Mucosa of descending colon (tissue), 3 donors: ENCODE measurements around the gene FAM234A. TPM values are rescaled to one million over a fixed set of nuclear protein-coding genes. Genes with fewer than 3 reads are reported as not detected.

Source experiments
- ATAC-seq: fragments of 200-7000 bp; cut with Tn5 transposase; one replicate; pipeline ENCODE4 v1.9.1; 2020; ENCODE audit warnings: mild to moderate bottlenecking, moderate library complexity
- DNase-seq, 3 donors: peaks; one replicate each; pipeline ENCODE4 v3.0.0-alpha.2; 2020
- H3K36me3 ChIP-seq: fragments of 200-600 bp; one replicate; pipeline ENCODE4 v1.8.0; 2021; ENCODE audit warnings: low read depth, mild to moderate bottlenecking
- H3K4me1 ChIP-seq: fragments of 200-600 bp; one replicate; pipeline ENCODE4 v1.8.0; 2021; ENCODE audit warnings: low read depth, mild to moderate bottlenecking
- H3K4me3 ChIP-seq: fragments of 200-600 bp; one replicate; pipeline ENCODE4 v1.8.0; 2021; ENCODE audit warnings: mild to moderate bottlenecking
- H3K9me3 ChIP-seq: fragments of 200-600 bp; one replicate; pipeline ENCODE4 v1.8.0; 2021; ENCODE audit warnings: mild to moderate bottlenecking
- intact Hi-C, 2 donors: fragments of 100-400 bp; cut with DNase I in 1 of 2; cut with micrococcal nuclease in 1 of 2; formaldehyde crosslinking; loops; one replicate each; pipeline versions ENCODE4 v1.11.0 to v1.11.1; 2022; cut with DNase I, micrococcal nuclease
- long read RNA-seq, 2 donors: library from polyadenylated mRNA; unstranded; transcript quantifications; one replicate each; pipeline ENCODE4 v2.0.0, GENCODE V29; 2019 to 2021
- total RNA-seq, 3 donors: library from RNA; stranded (reverse); fragmentation: NEBNext Ultra II Directional in 2 of 3; extraction: Animal tissue kit (Norgen Biotek cat#: 25700) in 2 of 3; gene quantifications; one replicate each; pipeline versions ENCODE4 v1.2.1 to v1.2.4, GENCODE V29; 2021 to 2023
- TF ChIP-seq, protein P1 (sequence below): fragments of 200-600 bp; IDR thresholded peaks from one replicate; pipeline ENCODE4 v1.8.0; 2022; ENCODE audit warnings: antibody characterized with exemption, mild to moderate bottlenecking
- donor health status: DM: no; HTN: no; CAD: no; lungs with moderate emphysema.
- donor health status: DM: no; HTN: no; CAD: no.
- donor health status: DM: no; HTN: yes; CAD: no.

FAM234A gene, protein sequence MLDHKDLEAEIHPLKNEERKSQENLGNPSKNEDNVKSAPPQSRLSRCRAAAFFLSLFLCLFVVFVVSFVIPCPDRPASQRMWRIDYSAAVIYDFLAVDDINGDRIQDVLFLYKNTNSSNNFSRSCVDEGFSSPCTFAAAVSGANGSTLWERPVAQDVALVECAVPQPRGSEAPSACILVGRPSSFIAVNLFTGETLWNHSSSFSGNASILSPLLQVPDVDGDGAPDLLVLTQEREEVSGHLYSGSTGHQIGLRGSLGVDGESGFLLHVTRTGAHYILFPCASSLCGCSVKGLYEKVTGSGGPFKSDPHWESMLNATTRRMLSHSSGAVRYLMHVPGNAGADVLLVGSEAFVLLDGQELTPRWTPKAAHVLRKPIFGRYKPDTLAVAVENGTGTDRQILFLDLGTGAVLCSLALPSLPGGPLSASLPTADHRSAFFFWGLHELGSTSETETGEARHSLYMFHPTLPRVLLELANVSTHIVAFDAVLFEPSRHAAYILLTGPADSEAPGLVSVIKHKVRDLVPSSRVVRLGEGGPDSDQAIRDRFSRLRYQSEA
- total RNA-seq = 100 to 1,000 TPM in 1 of 3 donors, 10 to 100 TPM in 2; 87.1 to 129 (median 99.1) TPM
- long read RNA-seq, donor 1, transcript FAM234A-203 (13 exons, 3,213 nt) = major isoform, 75 of 163 reads
- long read RNA-seq, donor 1, partial matches to known transcripts = 54 of 163 reads
- long read RNA-seq, donor 1, other reads (novel, unspliced or antisense) = 34 of 163 reads
- long read RNA-seq, donor 2, transcript FAM234A-203 (13 exons, 3,213 nt) = major isoform, 27 of 48 reads
- long read RNA-seq, donor 2, partial matches to known transcripts = 13 of 48 reads
- long read RNA-seq, donor 2, other reads (novel, unspliced or antisense) = 8 of 48 reads

DNA sequence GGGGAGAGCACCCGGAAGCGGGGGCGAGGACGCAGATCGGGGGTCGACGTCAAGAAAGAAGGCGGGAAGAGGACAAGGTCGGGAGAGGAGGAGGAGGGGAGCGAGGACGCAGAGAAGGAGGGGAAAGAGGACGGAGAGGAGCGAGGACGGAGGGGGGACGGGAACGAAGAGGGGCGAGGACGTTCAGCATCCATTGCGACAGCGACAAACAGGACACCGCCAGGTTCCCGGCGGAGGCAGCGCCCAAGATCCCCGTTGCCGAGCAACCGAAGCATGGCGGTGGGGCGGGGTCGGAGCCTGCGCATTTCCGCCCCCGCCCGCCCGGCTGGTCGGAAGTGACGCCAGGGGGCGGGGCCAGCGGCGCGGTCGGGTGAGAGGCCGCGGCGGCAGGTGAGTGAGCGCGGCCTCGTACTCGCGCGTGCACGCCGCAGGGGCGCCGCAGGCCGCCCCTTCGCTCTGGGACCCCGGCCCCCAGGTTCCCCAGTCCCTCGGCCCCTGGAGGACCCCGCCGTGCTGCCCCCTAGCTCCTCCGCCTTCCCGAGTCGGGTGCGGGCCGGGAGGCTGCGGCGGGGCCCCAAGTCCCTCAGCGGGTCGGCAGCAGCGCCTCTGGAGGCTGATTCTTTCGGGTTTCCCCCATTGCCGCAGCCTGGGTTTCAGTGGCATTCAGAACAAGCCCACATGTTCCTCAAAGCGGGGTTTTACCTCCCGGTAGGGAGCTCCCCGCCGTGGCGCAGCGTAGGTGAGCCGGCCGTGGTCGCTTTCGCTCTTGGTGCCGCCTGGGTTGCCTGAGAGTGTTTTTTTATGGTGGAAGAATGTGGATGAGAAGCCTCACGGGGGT lies at the start of gene FAM234A:
Gene FAM234A, plus strand, starts transcription at position 354 of the 838 bp plus-strand sequence. CDS start 19,593 bp downstream, outside the sequence.
- peak; percentile 99 for ATAC-seq
- Histone ChIP-seq H3K4me1 (peaks cover 8% of the 10 kb centered on the region), H3K36me3 (no peaks in the 10 kb centered on the region), H3K9me3 (no peaks in the 10 kb centered on the region), H3K4me3 (peak within 1 kb of the TSS; percentile 60)
- intact Hi-C loops = no loop called here
- peak; percentile 95 to 96 (median 96) for DNase-seq
- TF ChIP-seq, protein P1, sequence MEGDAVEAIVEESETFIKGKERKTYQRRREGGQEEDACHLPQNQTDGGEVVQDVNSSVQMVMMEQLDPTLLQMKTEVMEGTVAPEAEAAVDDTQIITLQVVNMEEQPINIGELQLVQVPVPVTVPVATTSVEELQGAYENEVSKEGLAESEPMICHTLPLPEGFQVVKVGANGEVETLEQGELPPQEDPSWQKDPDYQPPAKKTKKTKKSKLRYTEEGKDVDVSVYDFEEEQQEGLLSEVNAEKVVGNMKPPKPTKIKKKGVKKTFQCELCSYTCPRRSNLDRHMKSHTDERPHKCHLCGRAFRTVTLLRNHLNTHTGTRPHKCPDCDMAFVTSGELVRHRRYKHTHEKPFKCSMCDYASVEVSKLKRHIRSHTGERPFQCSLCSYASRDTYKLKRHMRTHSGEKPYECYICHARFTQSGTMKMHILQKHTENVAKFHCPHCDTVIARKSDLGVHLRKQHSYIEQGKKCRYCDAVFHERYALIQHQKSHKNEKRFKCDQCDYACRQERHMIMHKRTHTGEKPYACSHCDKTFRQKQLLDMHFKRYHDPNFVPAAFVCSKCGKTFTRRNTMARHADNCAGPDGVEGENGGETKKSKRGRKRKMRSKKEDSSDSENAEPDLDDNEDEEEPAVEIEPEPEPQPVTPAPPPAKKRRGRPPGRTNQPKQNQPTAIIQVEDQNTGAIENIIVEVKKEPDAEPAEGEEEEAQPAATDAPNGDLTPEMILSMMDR = no peak

DNA sequence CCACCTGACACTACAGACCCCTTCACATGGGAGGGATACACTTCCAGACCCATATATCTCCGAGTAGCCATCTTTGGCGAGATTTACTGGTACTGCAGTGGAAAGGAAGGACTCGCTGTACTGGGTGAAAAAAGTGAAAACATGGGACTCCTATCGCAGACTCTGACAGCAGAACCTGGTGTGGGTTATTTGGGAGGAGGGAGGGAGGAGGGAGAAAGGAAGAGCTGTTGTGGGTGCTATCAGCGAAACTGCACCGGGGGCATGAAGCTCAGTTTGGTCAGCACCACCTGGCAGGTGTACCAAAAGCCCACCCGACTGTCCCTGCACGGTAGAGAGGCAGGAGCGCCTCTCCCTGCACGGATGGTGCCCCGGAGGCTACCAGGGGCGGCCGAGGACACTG lies 49.4 kb upstream of the FAM234A start:
- intact Hi-C loops = no loop called here
- peaks cover 13% of the 10 kb centered on the region for H3K4me1 ChIP-seq
- H3K36me3 ChIP-seq = peaks cover 12% of the 10 kb centered on the region
- no peaks in the 10 kb centered on the region for H3K9me3 ChIP-seq
- H3K4me3 ChIP-seq = no peak overlapping the region
- TF ChIP-seq, protein P1 = no peak
- no peak for DNase-seq
- no peak for ATAC-seq

DNA sequence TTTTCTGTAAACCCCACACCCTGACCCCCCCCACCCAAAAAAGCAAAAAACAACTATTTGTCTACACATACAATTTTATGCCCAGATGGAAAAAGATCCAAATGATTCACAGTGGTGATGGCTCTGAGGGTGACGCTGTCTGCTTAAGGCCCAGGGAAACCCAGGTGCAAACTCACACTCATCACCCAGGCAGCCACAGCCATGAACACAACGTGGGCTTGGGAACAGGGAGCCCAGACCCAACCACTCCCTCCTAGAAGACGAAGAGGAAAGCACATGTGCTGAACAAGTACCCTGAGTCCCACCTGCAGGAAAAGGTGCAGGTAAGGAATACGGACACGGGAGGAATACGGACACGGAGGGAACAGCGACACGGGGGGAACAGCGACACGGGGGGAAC lies 48.9 kb upstream of the FAM234A start:
- peaks cover 12% of the 10 kb centered on the region for H3K36me3 ChIP-seq
- TF ChIP-seq, protein P1 = no peak
- intact Hi-C loops = no loop called here
- H3K4me3 ChIP-seq = no peak overlapping the region
- ATAC-seq (no peak), DNase-seq (no peak)
- peaks cover 8% of the 10 kb centered on the region for H3K4me1 ChIP-seq
- no peaks in the 10 kb centered on the region for H3K9me3 ChIP-seq

DNA sequence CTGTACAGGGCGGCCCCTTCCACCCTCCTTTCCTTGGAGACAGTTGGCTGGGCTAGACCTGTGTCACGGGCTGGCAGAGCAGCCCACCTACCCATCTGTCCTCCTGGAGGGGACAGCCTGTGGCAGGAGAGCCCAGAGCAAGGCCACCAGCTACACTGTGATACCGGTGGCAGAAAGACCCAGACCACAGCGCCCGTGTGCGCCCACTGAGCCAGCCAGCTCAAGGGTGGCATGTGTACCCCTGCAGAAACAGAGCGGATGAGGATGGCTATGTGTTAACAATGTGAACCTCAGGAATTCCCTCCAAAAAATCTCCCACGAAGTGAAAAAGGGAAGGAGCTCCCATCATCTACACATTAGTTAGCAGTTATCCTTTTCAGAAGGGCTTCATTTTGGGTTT lies 47.3 kb upstream of the FAM234A start:
- intact Hi-C loops = no loop called here
- TF ChIP-seq, protein P1 = no peak
- no peaks in the 10 kb centered on the region for H3K9me3 ChIP-seq
- H3K4me1 ChIP-seq = no peaks in the 10 kb centered on the region
- ATAC-seq (no peak), DNase-seq (no peak)
- H3K4me3 ChIP-seq = no peak overlapping the region
- H3K36me3 ChIP-seq = peaks cover 15% of the 10 kb centered on the region

DNA sequence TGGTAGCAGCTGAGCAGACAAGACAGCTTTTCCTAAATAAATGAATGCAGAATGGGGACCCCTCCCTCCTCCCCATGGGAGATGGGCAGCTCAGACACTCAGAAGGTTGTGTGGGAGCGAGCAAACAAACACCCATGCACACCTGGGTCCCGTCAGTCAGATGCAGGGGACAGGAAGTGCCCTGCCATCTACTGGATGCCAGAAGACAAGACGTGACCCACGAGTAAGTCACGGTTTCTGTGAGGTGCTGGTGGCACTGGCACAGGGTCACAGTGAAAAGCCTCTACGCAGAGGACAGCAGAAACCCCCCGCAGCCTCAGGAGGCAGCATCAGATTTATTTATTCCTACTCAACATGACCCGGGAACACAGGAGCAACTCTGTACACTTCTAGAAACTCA lies 45.9 kb upstream of the FAM234A start:
- H3K9me3 ChIP-seq = no peaks in the 10 kb centered on the region
- peaks cover 15% of the 10 kb centered on the region for H3K36me3 ChIP-seq

More for the DNA sequence above, 45.9 kb upstream of the FAM234A start:
- H3K4me3 ChIP-seq = no peak overlapping the region
- ATAC-seq = peak; percentile 47
- TF ChIP-seq, protein P1 = no peak
- H3K4me1 ChIP-seq = no peaks in the 10 kb centered on the region
- intact Hi-C loops = no loop called here
- DNase-seq = no peak
